ENCODE data around the gene PPBP.
"Not testable (repeated sequence)": the region's sequence is repeated elsewhere in the genome, so short reads cannot be mapped to it uniquely, and the experiment has no call there.

Gene PPBP

DNA sequence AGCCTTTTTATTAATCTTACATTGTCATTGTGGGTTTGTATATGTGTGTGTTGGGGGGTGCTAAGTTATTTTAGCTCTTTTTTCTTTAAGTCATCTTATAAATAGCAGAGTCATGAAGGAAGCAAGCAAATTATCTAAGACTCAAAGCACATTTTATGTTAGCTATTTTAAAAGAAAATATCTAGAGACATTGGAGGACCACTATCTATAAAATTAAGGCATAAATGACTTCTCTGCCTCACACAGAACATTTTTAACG, 3.7 kb upstream of the PPBP start:
- no peak for DNase-seq

DNA sequence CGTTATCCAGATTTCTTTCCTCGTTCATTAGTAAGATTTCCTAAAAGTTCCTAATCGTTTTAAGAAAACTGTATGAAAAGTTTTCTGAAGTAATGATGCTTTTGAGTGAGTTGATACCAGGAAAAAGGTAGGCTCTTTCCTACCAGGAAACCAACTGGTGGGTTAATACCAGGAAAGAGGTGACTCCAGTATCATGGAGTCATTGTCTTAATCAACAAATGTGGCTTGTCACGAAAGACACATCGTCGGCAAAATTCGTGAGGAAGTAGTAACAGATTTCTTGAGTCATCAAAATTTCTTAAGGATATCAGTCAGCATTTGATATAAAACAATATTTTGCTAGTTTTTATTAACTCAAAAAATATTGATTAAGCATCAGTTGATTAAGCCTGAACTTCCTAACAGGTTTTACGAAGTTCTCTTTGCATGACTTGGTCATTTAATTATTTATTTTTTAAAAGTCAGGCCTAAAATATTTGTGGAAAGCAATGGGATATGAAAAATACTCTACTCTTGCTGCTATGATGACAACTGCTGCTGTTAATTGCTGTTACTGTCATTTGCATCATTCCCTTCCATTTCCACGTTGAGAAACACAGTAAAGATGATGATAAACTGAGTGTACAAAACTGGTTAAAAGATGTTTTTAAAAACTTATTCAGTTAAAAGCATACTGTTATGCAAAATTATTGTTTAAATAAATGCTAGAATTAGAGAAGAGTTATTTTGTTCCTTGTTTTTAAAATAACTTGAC, 3.2 kb upstream of the PPBP start:
- no peak for DNase-seq

DNA sequence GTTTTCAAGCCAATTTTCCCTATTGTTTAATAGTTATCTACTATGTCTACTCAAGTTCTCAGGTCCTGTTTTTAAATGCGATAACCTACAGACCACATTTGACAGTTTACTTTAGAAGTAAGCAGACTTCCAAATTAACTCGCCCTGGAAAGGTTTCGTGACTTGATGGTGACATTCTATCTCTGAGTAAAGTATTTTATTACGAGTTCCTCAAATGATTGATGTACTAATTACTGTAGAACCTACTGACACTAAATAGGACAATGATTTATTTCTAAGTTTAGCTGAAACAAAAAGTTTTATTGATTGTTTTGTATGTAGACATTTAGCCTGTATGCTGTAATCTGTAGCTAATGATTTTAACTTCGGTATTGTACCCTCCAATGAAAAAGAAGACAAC, 1.9 kb upstream of the PPBP start:
- DNase-seq, result no peak

DNA sequence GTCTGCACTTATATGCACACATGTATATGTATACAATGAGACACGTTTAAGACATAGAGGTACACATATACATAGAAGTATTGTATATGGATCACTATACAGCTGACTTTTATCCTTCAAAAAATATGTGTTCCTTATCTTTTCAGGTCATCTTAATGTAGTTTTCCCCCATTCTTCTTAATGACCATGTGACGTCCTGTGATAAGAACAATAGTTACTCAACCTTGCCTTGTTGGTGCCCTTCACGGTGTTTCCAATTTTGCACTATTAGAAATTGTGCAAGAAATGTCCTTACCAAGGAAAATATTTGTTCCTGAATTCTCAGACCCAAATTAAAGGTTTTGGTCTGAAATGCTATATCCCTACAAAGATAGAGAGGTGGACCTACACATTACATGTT, 1.0 kb upstream of the PPBP start:
- no peak for DNase-seq

DNA sequence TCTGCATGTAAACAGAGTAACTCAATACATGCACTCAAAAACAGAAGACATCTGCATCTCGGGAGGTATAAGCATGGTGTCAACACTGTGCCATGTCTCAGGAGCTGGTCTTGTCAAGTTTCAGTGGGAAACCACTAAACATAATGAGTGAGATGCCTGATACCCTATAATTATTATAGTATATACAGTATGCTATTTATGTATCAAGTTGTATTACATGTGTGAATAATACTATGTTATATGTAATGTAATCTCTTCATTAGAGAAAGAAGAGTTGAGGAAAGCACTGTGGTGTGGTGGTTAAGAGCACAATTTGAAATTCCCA, 2.5 kb downstream of the PPBP start:
- DNase-seq, result no peak

DNA sequence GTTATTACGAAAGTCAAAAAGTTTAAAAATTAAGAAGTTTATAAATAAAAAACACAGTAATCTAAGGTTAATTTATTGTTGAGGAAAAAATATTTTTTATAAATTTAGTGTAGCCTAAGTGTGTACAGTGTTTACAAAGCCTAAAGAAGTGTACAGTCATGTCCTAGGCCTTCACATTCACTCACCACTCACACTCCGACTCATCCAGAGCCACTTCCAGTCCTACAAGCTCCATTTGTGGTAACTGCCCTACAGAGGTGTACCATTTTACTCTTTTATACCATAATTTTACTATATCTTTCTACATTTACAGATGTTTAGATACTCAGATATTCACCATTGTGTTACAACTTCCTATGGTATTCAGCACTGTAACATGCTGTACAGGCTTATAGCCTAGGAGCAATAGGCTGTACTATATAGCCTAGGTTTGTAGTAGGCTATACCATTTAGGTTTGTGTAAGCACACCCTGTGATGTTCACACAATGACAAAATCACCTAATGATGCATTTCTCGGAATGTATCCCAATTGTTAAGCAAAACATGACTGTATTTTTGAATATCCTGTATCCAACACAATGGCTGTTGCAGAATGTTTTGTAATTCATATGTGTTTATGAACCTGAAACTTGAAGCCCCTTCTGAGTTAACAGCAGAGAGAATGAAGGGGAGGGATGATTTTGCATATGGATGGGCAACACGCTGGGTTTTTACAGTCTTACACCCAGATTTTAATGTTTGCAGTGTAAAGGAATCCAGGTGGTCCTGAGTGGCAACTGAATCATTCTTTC, 3.1 kb downstream of the PPBP start:
- no peak for DNase-seq

DNA sequence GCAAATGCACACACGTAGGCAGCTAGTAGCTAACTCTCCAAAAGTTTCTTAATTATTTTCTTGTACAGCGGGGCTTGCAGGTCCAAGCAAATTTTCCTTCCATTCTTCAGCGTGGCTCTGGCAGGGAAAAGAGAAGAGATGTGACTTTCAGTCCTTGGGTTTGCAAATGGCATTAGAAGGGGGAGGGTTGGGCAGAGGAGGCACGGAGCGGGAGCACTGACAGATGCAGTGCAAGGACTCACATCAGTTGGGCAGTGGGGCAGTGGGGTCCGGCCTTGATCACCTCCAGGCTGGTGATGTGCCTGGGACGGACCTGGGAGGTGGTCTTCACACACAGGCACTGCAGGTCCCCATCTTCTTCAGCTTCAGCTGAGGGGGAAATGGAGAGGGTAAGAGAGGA, 6.8 kb downstream of the PPBP start:
- not testable (repeated sequence) for DNase-seq

DNA sequence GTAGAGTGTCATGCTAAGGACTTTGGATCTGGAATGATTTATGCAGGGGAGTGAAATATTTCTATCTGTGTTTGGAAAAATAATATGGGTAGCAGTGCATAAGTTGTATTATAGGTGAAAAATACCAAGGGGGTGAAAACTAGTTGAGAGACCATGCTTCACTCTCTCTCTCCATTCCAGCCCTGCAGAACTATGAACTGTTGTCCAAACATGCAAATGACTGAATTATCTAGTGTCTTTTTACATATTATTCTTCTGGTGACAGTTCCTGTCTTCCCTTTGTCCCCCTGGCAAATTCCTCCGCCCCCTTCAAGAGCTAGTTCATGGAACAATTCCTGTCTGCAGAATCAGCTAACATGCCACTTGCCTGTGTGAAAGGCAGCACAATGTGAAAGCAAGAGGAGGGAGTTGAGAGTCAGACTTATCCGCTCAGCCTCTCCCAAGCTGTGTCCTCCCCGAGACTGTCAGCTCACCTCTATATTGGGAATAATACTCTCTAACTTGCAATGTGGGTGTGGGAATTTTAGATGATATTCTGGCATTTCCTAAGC, 8.5 kb downstream of the PPBP start:
- no peak for DNase-seq

DNA sequence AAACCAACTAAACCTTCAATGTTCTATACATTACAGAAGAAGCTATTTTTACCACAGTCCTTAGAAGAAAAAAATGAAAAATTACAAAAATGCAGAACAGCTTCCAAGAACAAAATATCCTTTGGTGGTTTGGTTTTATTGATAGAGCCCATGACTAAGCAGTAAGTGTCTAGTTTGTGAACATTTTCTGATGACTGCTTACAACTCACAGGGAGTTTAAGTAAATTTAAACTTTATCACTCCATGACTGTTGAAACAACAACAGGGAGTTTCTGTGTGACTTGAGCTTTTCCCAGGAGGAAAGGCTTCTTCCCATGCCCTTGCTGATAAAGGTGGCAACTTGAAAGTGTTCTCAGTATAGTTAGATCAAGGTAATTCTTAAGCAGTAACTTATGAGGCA, 9.1 kb downstream of the PPBP start:
- no peak for DNase-seq

DNA sequence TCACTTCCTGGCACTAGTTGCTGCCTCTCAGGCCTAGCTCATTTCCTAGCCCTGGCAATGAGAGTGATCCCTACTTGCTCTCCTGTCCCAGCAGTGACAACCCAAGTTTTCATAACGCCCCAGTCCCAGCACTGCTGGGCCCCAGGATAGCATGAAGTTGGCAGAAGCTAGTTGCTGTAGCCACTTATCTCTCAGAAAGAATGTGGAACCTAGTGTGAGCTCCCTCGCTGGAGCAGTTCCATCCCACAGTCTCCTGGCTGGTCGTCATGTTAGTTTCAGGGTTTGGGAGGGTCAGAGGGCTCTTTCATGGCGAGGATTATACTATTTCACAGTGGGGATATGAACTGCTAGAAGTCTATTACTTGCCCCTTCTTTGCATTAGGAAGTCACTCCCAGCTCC, 11.3 kb downstream of the PPBP start:
- DNase-seq, result no peak

DNA sequence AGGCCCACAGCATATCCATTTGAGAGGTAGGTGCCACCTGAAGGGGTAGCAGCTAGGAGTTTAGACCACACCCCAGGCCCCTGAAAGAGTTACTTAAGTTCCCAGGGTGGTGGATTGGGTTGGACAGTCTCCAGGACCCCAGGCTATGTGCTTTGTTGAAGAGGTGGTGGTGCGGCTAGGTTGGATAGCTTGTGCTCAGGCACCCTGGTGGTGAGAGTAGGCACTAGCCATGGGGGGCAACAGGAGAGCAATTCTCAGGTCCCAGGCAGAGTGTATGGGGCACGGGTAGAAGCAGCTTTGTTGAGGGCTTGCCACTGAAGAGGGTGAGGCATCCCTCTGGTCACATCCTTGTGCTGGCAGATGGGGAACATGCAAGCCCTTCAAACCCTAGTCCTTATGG, 11.8 kb downstream of the PPBP start:
- DNase-seq, result no peak

DNA sequence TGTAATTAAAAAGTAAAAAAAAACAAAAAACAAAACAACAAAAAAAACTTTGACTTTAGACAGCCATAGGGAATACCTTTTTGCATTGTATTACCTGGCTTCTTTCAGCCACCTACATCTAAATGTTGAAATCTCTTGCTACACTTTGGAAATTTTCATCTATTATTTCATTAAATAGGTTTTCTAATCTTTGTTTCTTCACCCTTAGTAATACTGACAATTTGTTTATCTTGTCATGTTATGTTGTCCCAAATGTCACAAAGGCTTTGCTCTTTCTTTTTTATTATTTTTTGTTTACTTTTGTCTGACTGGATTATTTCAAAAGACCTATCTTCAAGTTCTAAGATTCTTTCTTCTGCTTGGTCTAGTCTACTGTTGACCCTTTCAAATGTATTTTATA, 13.6 kb downstream of the PPBP start:
- DNase-seq, result no peak

DNA sequence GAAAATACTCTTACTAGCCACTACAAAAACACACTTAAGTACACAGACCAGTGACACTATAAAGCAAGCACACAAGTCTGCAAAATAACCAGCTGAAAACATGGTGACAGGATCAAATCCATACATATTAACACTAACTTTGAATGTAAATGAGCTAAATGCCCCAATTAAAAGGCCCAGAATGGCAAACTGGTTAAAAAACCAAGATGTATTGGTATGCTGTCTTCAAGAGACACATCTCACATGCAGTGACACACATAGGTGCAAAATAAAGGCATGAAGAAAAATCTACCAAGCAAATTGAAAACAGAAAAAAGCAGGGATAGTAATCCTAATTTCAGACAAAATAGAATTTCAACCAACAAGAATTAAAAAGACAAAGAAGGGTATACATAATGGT, 17.0 kb downstream of the PPBP start:
- no peak for DNase-seq

DNA sequence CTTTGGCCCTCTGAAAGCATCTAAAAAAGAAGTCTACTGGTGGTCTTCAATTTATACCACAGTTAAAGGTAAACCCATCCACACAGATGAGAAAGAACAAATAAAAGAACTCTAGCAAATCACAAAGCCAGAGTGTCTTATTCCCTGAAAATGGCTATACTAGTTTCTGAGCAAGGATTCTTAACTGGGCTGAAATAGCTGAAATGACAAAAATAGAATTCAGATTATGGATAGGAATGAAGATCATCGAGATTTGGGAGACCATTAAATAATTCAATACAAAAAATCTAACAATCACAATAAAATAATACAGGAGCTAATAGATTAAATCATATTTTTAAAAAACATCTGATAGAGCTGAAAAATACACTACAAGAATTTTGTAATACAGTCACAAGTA, 18.0 kb downstream of the PPBP start:
- DNase-seq, result no peak

DNA sequence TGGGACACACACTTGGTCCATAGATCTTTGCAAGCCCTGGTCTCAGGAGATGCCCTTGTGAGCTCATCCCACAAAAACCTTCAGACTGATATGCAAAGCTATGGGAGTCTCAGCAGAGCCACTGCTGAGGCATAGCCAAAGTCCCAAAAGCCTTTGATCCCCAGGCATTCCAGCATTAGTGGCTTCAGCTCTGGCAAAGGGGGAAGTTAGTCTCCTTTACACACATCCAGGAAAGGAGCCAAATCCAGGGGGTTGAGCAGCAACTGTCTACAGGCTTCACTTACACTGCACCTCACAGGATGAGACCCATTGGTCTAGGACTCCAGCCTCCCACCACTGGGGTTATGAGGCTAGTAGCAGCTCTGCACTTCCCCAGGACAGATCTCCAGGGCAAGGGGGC, 20.1 kb downstream of the PPBP start:
- no peak for DNase-seq

DNA sequence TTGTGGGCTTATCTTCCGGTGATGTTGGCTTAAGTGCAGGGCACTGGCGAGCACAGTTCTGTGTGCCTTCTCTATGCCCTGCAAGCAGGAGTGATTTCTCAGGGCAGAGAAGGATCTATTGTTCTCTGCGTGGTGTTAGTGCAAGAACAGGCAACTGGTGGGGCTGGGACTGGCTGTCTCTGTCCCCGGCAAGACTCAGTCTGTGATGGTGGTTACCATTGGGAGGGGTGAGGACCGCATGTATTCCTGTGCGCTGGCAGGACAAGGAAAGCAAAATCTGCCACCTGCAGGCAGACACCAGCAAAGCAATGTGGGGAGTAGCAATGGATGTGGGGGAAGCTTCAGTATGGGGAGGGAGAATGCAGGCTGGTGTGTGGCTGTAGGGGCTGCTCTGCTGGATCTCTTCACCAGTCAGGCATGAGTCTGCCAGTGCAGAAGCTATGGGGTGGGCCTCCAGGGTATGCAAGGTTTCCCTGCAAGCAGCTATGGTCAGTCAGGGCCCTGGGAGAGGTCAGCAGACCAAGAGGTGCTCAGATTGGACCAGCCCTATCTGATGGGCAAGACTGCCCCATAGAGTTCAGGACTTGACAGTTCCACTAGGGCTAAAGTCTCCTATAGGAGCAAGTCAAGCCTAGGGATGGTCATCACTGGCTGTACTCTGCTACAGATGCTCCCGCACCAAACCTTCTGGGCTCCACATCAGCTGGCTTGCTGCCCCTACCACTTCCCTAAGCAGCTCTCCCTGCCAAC, 23.0 kb downstream of the PPBP start:
- DNase-seq, result no peak

DNA sequence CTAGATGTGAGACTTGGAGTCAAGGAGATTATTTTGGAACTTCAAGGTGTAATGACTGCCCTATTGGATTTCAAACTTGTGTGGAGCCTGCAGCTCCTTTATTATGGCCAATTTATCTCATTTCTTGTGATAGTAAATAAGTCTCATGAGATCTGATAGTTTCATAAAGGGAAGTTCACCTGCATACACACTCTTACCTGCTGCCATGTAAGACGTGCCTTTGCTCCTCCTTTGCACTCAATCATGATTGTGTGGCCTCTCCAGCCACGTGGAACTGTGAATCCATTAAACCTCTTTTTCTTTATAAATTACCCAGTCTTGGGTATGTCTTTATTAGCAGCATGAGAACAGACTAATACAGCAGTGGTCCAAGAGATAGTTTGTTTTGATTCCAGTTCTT, 25.3 kb downstream of the PPBP start:
- DNase-seq, result no peak

DNA sequence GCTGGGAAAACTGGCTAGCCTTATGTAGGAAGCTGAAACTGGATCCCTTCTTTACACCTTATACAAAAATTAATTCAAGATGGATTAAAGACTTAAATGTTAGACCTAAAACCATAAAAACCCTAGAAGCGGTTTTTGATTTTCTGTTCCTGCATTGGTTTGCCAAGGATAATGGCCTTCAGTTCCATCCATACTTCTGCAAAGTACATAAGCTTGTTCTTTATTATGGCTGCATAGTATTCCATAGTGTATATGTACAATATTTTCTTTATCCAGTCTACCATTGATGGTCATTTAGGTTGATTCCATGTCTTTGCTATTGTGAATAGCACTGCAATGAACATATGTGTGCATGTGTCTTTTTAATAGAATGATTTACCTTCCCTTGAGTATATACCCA, 28.9 kb downstream of the PPBP start:
- not testable (repeated sequence) for DNase-seq

DNA sequence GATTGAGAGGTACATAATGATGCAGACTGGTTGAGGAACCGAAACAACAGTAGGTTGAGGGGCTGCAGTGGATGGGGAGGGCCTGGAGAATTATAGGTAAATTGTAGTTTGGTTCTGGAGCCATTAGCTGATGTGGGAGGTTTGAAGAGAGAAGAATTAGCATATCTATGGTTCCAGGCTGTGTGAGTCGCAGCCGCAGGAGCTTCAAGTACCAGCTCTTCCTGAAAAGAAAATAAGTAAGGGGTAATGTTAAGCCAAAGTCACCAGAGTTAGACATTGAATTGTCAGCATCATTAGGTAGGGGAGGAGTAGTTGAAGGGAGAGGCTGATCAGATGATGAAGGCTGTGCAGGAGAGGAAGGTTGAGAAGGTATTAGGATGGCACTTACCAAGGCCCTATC, 35.6 kb downstream of the PPBP start:
- no peak for DNase-seq

DNA sequence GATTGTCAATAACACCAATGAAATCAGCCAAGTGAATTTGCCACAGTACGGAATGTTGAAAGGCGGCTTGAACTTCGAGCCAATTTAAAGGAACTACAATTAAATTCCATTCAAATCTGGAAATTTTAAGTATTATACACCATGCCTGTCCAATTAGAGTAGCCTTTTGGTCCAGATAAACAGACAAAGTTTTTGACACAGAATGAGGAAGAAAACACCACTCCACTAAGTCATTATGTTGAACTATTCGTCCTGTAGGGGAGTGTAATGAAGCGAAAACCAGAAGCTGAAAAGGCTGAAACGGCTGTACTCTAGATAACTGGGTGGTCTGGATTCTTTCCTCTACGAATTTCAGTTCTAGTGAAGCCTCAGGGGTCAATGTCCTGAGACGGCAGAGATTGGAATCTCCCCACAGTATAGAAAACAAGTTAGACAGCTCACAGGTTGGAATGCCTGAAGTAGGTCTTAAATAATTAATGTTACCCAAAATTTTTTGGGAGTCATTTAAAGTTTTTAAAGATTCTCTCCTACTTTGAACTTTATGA, 37.5 kb downstream of the PPBP start:
- DNase-seq, result not testable (repeated sequence)

DNA sequence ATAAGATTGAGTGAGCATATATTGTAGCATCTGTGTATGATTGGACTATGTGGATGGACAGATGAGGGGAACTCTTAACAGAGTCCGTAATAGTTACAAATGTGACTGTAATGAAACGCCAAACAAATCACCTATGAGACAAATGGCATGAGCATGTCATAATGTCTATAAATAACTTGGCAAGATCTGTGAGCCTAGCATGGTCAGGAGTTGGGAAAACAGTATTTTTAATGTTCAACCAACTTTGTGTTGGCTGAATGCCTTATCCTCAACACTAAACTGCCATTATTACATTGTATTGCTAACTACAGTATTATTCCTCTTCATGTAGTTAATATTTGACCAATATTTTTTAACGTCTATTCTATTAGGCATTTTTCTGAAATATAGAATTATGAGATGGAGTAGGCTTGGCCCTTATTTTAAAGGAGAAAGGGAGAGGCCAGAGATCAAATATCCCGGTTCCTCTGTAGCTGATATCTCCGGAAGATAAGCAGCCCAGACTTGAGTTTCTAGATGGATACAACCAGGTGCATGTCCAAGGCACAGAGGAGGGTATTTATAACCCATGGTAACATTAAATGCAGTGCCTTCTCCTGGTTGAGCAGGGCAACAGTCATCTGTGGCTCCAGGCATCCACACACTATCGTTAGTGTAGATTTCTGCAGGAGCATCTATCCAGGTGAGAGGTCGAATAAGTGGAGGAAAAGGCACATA, 38.8 kb downstream of the PPBP start:
- no peak for DNase-seq

DNA sequence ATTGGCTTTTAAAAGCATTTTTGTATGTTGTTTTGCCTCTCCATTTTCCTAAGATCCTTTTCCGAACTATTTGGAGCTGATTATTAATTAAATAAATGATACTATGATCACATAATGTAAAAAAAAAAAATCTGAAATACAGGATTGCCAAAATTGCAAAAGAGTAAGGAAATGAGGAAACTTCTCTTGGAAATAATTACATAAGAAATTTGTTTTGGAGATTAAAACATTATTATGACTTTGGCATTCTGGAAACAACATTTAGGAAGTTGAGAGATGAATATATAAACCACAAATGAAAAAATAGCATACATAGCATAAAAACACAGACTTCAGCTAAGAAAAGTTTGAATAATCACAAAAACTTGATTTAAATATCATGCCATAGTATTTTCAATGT, 39.7 kb downstream of the PPBP start:
- no peak for DNase-seq
